ENCODE measurements around the gene SLC25A11. TPM values are rescaled to one million over a fixed set of nuclear protein-coding genes. Genes with fewer than 3 reads are reported as not detected.

The SLC25A11 gene
- total and polyA plus RNA-seq, 2 experiments from 2014 or later, result 59.5 to 78.7 TPM

GRCh38 chr17:4942760-4943508 is 3.1 kb upstream of the SLC25A11 start:
- TF ChIP-seq CTCF (IDR thresholded peaks at IDR 0.05; ENCODE audit: poor library complexity) (no peak), EZH2 (IDR thresholded peaks at IDR 0.05; ENCODE audit: borderline replicate concordance) (no peak), EZH2phosphoT487 (IDR thresholded peaks at IDR 0.05; ENCODE audit: low read depth, severe bottlenecking, unreplicated experiment) (no peak)
- Histone ChIP-seq H3K9me3 (ENCODE audit: low read depth) (no peaks in the 10 kb centered on the region), H3K4me1 (ENCODE audit: insufficient read depth) (peaks cover 39% of the 10 kb centered on the region), H4K20me1 (ENCODE audit: insufficient read depth, poor library complexity, severe bottlenecking) (peaks cover 21% of the 10 kb centered on the region), H3K4me2 (no peak overlapping the region), H3K4me3 (no peak overlapping the region), H3K79me2 (peaks cover 76% of the 10 kb centered on the region), H3K27me3 (no peaks in the 10 kb centered on the region), H2AFZ (no peak overlapping the region), H3K27ac (no peak overlapping the region), H3K36me3 (replicated peaks; ENCODE audit: insufficient read depth, low read depth) (no peaks in the 10 kb centered on the region), H3K9me2 (replicated peaks; ENCODE audit: insufficient read depth) (no peaks in the 10 kb centered on the region)
- WGBS (ENCODE audit: low lambda C conversion rate, missing lambda C conversion rate), result 91% methylated on average over 13 of the region's 13 CpGs
- DNase-seq (ENCODE audit: low spot score), result no peak

- peaks cover 15% of the 10 kb centered on the region for H4K20me1 ChIP-seq (ENCODE audit: insufficient read depth, poor library complexity, severe bottlenecking)
- peak overlapping the region; percentile 95 for H3K27ac ChIP-seq
- H3K4me2 ChIP-seq, result peak overlapping the region; percentile 91
- no peaks in the 10 kb centered on the region for H3K9me3 ChIP-seq (ENCODE audit: low read depth)
- TF ChIP-seq EZH2phosphoT487 (IDR thresholded peaks at IDR 0.05; ENCODE audit: low read depth, severe bottlenecking, unreplicated experiment) (no peak), CTCF (IDR thresholded peaks at IDR 0.05; ENCODE audit: poor library complexity) (no peak), EZH2 (IDR thresholded peaks at IDR 0.05; ENCODE audit: borderline replicate concordance) (no peak)
- DNase-seq (ENCODE audit: low spot score), result no peak
- peaks cover 36% of the 10 kb centered on the region for H3K4me1 ChIP-seq (ENCODE audit: insufficient read depth)
- H3K9me2 ChIP-seq (replicated peaks; ENCODE audit: insufficient read depth), result no peaks in the 10 kb centered on the region
- WGBS (ENCODE audit: low lambda C conversion rate, missing lambda C conversion rate), result 69% methylated on average over 4 of the region's 4 CpGs
- no peak overlapping the region for H2AFZ ChIP-seq
- H3K4me3 ChIP-seq, result peak overlapping the region; percentile 72
- H3K27me3 ChIP-seq, result no peaks in the 10 kb centered on the region
- no peaks in the 10 kb centered on the region for H3K36me3 ChIP-seq (replicated peaks; ENCODE audit: insufficient read depth, low read depth)
- peaks cover 68% of the 10 kb centered on the region for H3K79me2 ChIP-seq
Measured at GRCh38 chr17:4941319-4941610, 1.4 kb upstream of the SLC25A11 start.

- Histone ChIP-seq H3K9me3 (ENCODE audit: low read depth) (no peaks in the 10 kb centered on the region), H3K4me2 (peak overlapping the region; percentile 91), H3K27me3 (no peaks in the 10 kb centered on the region), H3K27ac (peak overlapping the region; percentile 95), H4K20me1 (ENCODE audit: insufficient read depth, poor library complexity, severe bottlenecking) (peaks cover 11% of the 10 kb centered on the region), H3K79me2 (peaks cover 63% of the 10 kb centered on the region), H3K9me2 (replicated peaks; ENCODE audit: insufficient read depth) (no peaks in the 10 kb centered on the region), H3K4me1 (ENCODE audit: insufficient read depth) (peaks cover 31% of the 10 kb centered on the region), H3K4me3 (peak overlapping the region; percentile 72), H2AFZ (peak overlapping the region; percentile 37), H3K36me3 (replicated peaks; ENCODE audit: insufficient read depth, low read depth) (no peaks in the 10 kb centered on the region)
- DNase-seq (ENCODE audit: low spot score), result peak; percentile 93
- WGBS (ENCODE audit: low lambda C conversion rate, missing lambda C conversion rate), result 3% methylated on average over 29 of the region's 29 CpGs
- TF ChIP-seq EZH2 (IDR thresholded peaks at IDR 0.05; ENCODE audit: borderline replicate concordance) (no peak), EZH2phosphoT487 (IDR thresholded peaks at IDR 0.05; ENCODE audit: low read depth, severe bottlenecking, unreplicated experiment) (no peak), CTCF (IDR thresholded peaks at IDR 0.05; ENCODE audit: poor library complexity) (no peak)
Measured at GRCh38 chr17:4940555-4941318, 891 bp upstream of the SLC25A11 start.
